T-helper 2 cell treated with Interferon-gamma antibody and Interleukin-4, amounts not matched to agents 100 ng/mL and 5 ng/mL, for 36 hours (primary cell): Measurements from ENCODE around the gene AOPEP. TPM values are rescaled to one million over a fixed set of nuclear protein-coding genes. Genes with fewer than 3 reads are reported as not detected.

Source experiments
- intact Hi-C: fragments of 100-400 bp; cut with micrococcal nuclease; formaldehyde crosslinking; loops from one replicate; pipeline ENCODE4 v1.15.1; 2023
- total RNA-seq: library from RNA; stranded (reverse); gene quantifications from 2 replicates; pipeline ENCODE4 v1.2.3, GENCODE V29; 2022

The AOPEP gene
- total RNA-seq, 1 donor from 2014 or later, result 14.1 TPM

DNA sequence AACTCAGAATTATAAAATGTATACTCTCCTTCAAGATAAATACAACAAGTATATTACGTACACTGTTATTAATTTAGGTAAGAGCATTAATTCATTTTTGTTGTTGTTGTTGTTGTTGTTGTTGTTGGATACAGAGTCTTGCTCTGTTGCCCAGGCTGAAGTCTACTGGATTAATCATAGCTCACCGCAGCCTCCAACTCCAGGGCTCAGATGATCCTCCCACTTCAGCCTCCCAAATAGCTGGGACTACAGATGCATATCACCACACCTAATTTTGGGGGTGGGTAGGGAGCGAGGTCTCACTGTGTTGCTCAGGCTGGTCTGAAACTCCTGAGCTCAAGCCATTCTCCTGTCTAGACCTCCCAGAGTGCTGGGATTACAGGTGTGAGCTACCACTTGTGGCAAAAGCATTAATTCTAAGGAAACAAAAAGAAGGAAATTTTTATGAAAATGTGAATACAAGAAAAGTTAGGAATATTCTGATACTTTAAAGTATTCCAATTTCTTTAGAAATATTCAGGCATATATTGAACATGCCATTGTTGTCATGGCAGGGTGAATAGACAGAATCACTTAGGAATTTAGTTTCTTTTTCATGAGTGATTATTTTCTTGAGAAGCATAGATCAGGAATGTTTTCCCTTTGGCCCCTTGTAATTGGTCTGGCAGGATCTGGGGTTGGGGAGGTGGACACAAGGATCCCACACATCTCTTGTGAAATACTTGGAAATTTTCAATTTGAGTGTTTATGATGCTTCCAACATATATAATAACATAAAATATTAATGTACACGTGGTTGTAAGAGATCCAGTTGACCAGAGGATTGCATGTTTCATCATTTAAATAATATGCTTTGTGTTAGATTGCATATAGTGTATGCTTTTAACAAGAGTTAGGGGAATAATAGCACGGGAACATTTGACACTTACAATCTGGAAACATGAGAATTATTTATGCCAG, 327.4 kb downstream of the AOPEP start:
- intact Hi-C loops, result no loop called here

DNA sequence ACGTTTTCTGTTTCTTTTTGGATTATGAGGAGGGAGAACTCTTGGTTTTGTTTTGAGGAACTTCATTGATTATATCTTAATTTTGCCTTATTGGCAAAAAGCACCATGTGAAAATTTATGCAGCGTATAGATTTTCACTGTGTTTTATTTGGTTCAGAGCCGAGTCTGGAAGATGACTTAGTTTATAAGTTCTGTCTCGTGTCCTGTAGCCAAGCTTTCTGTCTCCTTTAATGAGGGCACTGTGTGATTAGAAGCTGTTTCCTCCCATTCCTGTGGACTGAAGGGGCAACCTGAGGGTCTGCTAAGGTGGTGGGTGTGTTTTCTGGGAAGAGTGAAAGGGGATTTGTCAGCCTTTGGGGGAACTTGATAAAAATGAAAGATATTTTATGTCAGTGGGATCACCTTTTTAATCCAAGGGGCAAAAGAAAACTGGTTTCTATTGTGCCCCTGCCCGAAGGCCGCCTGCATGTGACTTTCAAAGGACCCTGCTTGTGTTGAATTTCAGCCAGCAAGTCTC, 328.9 kb downstream of the AOPEP start:
- intact Hi-C loops, result no loop called here

DNA sequence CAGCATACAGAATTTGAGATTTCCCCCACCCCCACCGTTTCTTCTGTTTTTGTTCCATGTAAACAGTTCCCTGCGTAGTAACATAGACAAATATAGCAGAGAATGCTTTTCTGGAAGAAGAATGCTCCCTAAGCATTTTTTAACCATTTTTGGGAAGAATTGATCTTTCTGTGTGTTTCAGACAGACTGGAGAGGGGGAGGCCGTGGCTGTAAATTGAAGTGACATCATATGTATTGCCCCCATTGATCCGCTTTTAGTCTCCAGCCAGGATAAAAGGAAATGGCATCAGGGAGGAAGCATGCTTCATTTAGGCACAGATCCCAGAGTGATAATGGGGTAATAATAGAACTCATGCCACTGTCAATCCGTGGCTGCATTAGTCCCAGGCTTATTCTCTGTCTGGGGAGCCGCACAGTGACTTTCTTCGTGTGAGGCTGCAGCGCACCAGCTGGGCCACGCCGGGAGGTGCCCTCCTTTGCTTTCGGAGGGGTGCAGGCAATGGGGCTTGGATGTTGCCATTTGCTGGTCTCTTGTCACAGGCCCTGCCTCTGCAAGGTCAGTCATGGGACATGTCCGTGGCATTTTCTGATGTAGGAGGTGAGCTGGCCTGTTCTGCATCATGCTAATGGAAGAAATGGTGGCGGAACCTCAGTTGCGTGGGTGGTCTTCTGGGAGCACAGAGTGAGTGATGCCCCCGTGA, 329.5 kb downstream of the AOPEP start:
- intact Hi-C loops, result no loop called here

DNA sequence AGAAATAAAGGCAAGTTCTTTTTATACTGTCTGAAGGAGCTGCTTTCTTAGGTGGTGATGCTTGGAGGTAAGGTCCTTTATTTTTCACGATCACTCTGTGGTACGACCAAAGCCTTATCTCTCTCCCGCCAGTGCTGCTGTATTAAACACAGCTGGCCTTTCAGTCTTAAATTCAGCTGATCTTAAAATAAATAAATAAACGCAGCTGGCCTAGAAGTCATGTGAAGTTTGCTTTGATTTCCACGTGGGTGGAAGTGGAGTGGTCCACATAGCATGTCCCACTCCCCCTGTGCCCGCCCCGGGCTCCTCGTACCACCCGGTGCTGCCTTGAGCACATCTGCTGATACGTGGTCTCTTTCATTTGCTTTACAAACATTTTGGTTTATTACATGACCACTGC, 330.6 kb downstream of the AOPEP start:
- intact Hi-C loops, result no loop called here

- intact Hi-C loops, result no loop called here
Observed at GRCh38 chr9:95058121-95058785, 331.8 kb downstream of the AOPEP start.

DNA sequence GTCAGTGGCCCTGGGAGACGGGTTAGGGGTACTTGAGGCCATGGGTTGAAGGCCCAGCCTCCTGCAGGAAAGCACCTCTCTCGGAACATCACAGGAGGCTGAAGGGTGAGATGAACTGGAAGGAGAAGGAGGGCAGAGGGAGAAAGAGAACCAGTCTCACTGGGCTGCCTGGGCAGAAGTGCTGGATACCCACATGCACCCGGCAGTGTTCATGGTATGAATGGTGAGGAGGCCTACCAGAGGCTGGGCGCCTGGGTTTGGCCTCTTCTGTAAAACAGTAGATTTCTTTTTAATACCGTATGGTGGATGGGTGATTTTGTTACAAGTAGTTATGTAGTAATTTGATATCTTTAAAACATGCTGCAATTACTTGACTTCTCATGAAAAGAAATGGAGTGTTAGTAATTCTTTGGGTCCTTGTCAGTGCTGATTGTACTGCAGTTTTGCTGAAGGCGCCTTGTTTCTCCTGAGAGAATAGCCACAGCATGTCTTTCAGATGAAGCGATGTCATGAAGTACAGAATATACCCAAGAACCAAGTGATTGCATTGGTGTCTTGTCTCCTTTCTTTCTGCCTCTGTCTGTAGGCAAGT, 332.4 kb downstream of the AOPEP start:
- intact Hi-C loops, result no loop called here

GRCh38 chr9:95060234-95060633, 333.7 kb downstream of the AOPEP start:
- intact Hi-C loops, result no loop called here

- intact Hi-C loops, result no loop called here
Observed at GRCh38 chr9:95060916-95061315, 334.4 kb downstream of the AOPEP start.

GRCh38 chr9:95061916-95062595, 335.6 kb downstream of the AOPEP start:
- intact Hi-C loops, result no loop called here

DNA sequence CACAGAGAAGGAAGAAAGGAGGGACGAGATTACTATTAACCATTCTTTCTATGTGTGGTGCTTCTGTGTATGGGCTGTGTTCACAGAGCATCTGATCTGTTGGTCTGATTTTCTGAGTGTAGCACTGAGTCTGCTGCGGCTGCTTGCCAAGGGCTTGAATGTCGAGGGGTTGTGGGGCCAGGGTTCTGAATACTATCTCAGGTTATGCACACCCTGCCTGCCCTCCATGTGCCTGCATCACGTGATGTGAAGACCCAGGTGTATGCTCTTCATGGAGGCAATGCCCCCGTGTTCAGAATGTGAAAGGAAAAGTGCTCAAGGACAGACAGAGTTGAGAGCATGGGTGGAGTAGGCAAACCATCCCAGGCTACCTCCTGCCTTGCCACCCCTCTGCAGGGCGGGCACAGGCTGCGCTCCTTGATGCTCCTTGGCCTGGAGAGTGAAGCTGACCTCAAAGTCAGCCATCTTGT, 336.1 kb downstream of the AOPEP start:
- intact Hi-C loops, result no loop called here

DNA sequence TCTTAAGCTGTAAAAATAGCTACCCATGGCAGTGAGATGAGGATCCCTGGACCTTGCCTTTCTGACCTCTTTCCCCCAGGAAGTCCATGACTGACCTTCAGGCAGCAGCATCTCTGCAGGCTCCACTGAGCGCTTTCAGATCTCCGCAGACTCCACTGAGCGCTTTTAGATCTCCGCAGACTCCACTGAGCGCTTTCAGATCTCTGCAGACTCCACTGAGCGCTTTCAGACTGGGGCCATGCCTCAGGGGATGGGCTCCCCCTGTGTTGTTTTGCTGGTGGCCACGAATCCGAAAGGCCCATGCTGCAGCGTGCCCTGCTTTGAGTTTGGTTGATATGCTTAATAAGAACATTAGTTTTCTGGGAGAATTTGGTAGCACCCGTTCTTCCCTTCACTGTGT, 336.8 kb downstream of the AOPEP start:
- intact Hi-C loops, result no loop called here

- intact Hi-C loops, result no loop called here
Observed at GRCh38 chr9:95065224-95065623, 338.7 kb downstream of the AOPEP start.

GRCh38 chr9:95067057-95067456, 340.6 kb downstream of the AOPEP start:
- intact Hi-C loops, result no loop called here

DNA sequence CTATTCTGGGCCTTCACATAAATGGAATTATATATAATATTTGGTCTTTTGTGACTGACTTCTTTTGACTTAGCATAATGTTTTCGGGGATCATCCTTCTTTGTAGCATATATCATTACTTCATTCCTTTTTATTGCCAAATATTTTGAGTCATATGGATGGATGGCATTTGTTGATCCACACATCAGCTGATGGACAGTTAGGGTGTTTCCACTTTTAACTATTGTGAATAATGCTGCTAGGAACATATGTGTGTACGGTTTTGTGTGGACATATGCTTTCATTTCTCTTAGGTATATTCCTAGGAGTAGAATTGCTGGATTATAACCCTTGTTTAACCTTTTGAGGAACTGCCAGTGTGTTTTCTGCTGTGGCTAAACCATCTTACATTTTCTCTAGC, 341.4 kb downstream of the AOPEP start:
- intact Hi-C loops, result no loop called here

GRCh38 chr9:95070549-95071021, 344.1 kb downstream of the AOPEP start:
- intact Hi-C loops, result no loop called here

DNA sequence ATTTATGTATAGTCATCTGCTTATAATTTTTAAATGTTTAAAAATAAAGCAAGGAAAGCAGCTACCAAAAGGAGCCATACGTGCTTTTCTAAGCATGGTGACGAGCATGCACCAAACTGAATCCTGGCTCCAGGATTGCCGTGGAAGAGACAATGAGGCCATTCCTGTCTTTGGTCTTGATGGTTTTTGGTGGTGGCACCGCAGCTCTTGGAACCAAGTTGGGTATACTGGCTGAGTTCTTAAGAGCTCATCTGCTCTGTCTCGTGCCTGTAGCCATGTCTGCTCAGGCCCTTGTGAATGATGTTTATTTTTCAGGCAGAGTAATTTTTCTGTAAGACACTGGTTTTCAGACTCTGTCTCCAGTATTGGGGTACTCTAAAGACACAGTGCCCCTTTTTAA, 345.0 kb downstream of the AOPEP start:
- intact Hi-C loops, result no loop called here

DNA sequence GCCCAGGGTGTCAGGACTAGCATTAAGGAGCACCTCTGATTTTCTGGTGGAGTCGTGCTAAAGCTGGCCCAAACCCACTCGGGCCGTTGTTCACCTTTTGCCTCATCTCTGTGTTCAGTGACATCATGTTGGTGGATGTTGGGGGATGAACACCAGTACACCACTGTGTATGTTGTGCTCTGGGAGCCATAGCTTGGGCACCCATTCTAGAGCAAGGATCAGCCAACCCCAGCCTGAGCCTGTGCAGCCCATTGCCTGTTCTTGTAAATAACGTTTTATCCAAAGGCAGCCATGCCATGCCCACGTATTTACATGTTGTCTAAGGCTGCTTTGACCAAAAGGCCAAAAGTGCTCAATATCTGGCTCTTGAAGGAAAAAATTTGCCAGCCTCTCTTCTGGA, 345.4 kb downstream of the AOPEP start:
- intact Hi-C loops, result no loop called here

DNA sequence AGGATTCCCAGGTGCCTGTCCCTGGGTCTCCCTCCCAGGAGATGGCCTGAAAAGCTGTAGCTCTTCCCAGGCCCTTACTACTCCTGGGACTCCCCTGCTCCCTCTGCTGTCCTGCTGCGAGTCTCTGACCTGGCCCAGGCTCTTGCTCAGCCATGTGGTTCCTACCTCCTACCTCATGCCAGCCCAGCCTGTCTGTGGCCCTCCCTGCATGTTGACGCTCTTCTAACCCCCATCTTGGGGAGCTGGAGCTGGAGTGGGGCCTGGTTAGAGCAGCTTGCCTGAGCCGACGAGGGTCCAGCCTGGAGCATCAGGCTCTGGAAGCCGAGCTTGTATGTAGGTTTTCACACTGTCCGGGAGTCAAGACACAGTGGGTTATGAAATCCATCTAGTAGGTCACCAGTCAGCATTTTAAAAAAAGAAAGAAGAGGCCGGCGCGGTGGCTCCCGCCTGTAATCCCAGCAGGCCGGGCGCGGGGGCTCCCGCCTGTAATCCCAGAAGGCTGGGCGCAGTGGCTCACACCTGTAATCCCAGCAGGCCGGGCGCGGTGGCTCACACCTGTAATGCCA, 346.6 kb downstream of the AOPEP start:
- intact Hi-C loops, result no loop called here

DNA sequence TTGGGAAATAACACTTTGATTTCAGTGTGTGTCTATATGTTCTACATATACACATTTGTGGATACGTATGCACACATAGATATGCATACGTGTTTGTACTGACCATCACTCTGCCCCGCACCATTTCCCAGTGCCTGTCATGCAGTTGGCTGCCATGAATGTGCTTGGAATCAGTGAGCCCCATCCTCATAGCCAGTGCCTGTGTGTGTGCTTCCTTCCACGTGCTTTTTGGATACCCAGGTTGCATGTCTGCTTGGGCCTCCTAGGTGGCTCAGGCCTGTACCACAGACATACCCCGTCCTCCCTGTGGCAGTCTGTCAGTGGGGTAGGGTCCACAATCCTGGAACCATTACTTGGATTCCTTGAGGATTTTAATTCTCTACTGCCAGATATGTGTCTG, 347.4 kb downstream of the AOPEP start:
- intact Hi-C loops, result no loop called here

- intact Hi-C loops, result no loop called here
Observed at GRCh38 chr9:95074632-95075031, 348.1 kb downstream of the AOPEP start.
